H9 (cell line): ENCODE results near the gene ODC1. TPM values are rescaled to one million over a fixed set of nuclear protein-coding genes. Genes with fewer than 3 reads are reported as not detected.

Experiments used
- DNase-seq: peaks from one replicate; pipeline ENCODE4 v3.0.0-alpha.2; 2017
- H2AFZ ChIP-seq: one replicate; pipeline ENCODE4 v1.6.1; 2013; ENCODE audit warnings: mild to moderate bottlenecking, low read length, control low read depth, moderate library complexity
- H2AK5ac ChIP-seq: 2 replicates; pipeline ENCODE4 v1.6.1; 2013; ENCODE audit warnings: low read length, control low read depth, mixed read lengths; ENCODE audit not compliant: insufficient read length
- H2BK120ac ChIP-seq: one replicate; pipeline ENCODE4 v1.6.1; 2013; ENCODE audit warnings: low read depth, mild to moderate bottlenecking, low read length, control low read depth, inconsistent platforms; ENCODE audit not compliant: poor library complexity, severe bottlenecking
- H2BK12ac ChIP-seq: 2 replicates; pipeline ENCODE4 v1.6.1; 2013; ENCODE audit warnings: low read length, control low read depth, mixed read lengths, low read depth; ENCODE audit not compliant: insufficient read length
- H2BK15ac ChIP-seq: 2 replicates; pipeline ENCODE4 v1.6.1; 2013; ENCODE audit warnings: low read depth, low read length, control low read depth
- H2BK20ac ChIP-seq: one replicate; pipeline ENCODE4 v1.6.1; 2013; ENCODE audit warnings: low read depth, mild to moderate bottlenecking, low read length, control low read depth, inconsistent platforms; ENCODE audit not compliant: poor library complexity, severe bottlenecking
- H2BK5ac ChIP-seq: 2 replicates; pipeline ENCODE4 v1.6.1; 2013; ENCODE audit warnings: low read length, control low read depth, mixed read lengths; ENCODE audit not compliant: insufficient read length
- H3K14ac ChIP-seq: 2 replicates; pipeline ENCODE4 v1.6.1; 2013; ENCODE audit warnings: low read length, control low read depth; ENCODE audit not compliant: insufficient read depth
- H3K18ac ChIP-seq: 2 replicates; pipeline ENCODE4 v1.6.1; 2013; ENCODE audit warnings: low read depth, mild to moderate bottlenecking, mixed read lengths, low read length, control low read depth; ENCODE audit not compliant: insufficient read length
- H3K23ac ChIP-seq: 2 replicates; pipeline ENCODE4 v1.6.1; 2013; ENCODE audit warnings: low read length, control low read depth, mixed read lengths, low read depth; ENCODE audit not compliant: insufficient read length
- H3K23me2 ChIP-seq: 2 replicates; pipeline ENCODE4 v1.6.1; 2013; ENCODE audit warnings: low read depth, mild to moderate bottlenecking, mixed read lengths, low read length, control low read depth; ENCODE audit not compliant: insufficient read length, poor library complexity, severe bottlenecking
- H3K27ac ChIP-seq: 2 replicates; pipeline ENCODE4 v1.5.1; 2013; ENCODE audit warnings: low read length, control low read depth, mixed read lengths, low read depth; ENCODE audit not compliant: insufficient read length
- H3K27me3 ChIP-seq: 2 replicates; pipeline ENCODE4 v1.6.1; 2013; ENCODE audit warnings: low read length, control low read depth, inconsistent platforms; ENCODE audit not compliant: insufficient read depth
- H3K4ac ChIP-seq: 2 replicates; pipeline ENCODE4 v1.6.1; 2013; ENCODE audit warnings: low read depth, mild to moderate bottlenecking, control low read depth, inconsistent platforms, low read length, moderate library complexity
- H3K4me1 ChIP-seq: 2 replicates; pipeline ENCODE4 v1.6.1; 2013; ENCODE audit warnings: low read length, control low read depth, inconsistent platforms; ENCODE audit not compliant: insufficient read depth
- H3K4me2 ChIP-seq: 2 replicates; pipeline ENCODE4 v1.6.1; 2013; ENCODE audit warnings: low read length, control low read depth, mixed read lengths; ENCODE audit not compliant: insufficient read length, insufficient read depth
- H3K56ac ChIP-seq: 2 replicates; pipeline ENCODE4 v1.6.1; 2013; ENCODE audit warnings: low read depth, mild to moderate bottlenecking, mixed read lengths, low read length, control low read depth; ENCODE audit not compliant: insufficient read length
- H3K79me1 ChIP-seq: 2 replicates; pipeline ENCODE4 v1.6.1; 2013; ENCODE audit warnings: low read depth, mild to moderate bottlenecking, moderate library complexity, low read length, control low read depth, inconsistent platforms; ENCODE audit not compliant: insufficient read depth, poor library complexity, severe bottlenecking
- H3K79me2 ChIP-seq: 2 replicates; pipeline ENCODE4 v1.6.1; 2013; ENCODE audit warnings: low read length, control low read depth, inconsistent platforms; ENCODE audit not compliant: insufficient read depth
- H3K9ac ChIP-seq: 2 replicates; pipeline ENCODE4 v1.6.1; 2013; ENCODE audit warnings: low read length, control low read depth, mixed read lengths; ENCODE audit not compliant: insufficient read length; ENCODE audit errors: extremely low read depth
- H3K9me3 ChIP-seq: one replicate; pipeline ENCODE4 v1.6.1; 2013; ENCODE audit warnings: low read depth, low read length, inconsistent platforms; ENCODE audit not compliant: control insufficient read depth
- H3T11ph ChIP-seq: one replicate; pipeline ENCODE4 v1.6.1; 2013; ENCODE audit warnings: mild to moderate bottlenecking, low read length, control low read depth, inconsistent platforms
- H4K20me1 ChIP-seq: one replicate; pipeline ENCODE4 v1.6.1; 2013; ENCODE audit not compliant: control insufficient read depth, insufficient read length, insufficient read depth
- H4K5ac ChIP-seq: 2 replicates; pipeline ENCODE4 v1.6.1; 2013; ENCODE audit warnings: low read depth, mild to moderate bottlenecking, mixed read lengths, low read length, control low read depth; ENCODE audit not compliant: insufficient read length
- H4K8ac ChIP-seq: replicated peaks from 2 replicates; pipeline ENCODE4 v1.6.1; 2013; ENCODE audit warnings: low read length, control low read depth, mixed read lengths, low read depth; ENCODE audit not compliant: insufficient read length
- H4K91ac ChIP-seq: 2 replicates; pipeline ENCODE4 v1.6.1; 2013; ENCODE audit warnings: low read depth, mild to moderate bottlenecking, moderate library complexity, mixed read lengths, low read length, control low read depth; ENCODE audit not compliant: insufficient read length
- H3K27ac Mint-ChIP-seq, 3 experiments: 2 replicates in 2 of 3; 3 replicates in 1 of 3; pipeline ENCODE4 v1.8.0; 2020 to 2021; ENCODE audit warnings: mixed read lengths in 3 of 3, mild to moderate bottlenecking in 1 of 3, moderate library complexity in 1 of 3
- H3K27me3 Mint-ChIP-seq: 2 replicates; pipeline ENCODE4 v1.8.0; 2021; ENCODE audit warnings: low read depth, mild to moderate bottlenecking, moderate library complexity, mixed read lengths
- H3K36me3 Mint-ChIP-seq, 3 experiments: 2 replicates in 2 of 3; 3 replicates in 1 of 3; pipeline ENCODE4 v1.8.0; 2020 to 2021; ENCODE audit warnings: low read depth in 3 of 3, mixed read lengths in 3 of 3; ENCODE audit not compliant: insufficient read depth in 1 of 3
- H3K4me1 Mint-ChIP-seq, 2 experiments: 2 replicates each; pipeline ENCODE4 v1.8.0; 2020; ENCODE audit warnings: mixed read lengths in 2 of 2
- H3K4me3 Mint-ChIP-seq, 2 experiments: 2 replicates in 1 of 2; 3 replicates in 1 of 2; pipeline ENCODE4 v1.8.0; 2020 to 2021; ENCODE audit warnings: mild to moderate bottlenecking in 2 of 2, mixed read lengths in 2 of 2, moderate library complexity in 1 of 2
- H3K9me3 Mint-ChIP-seq, 2 experiments: 2 replicates in 1 of 2; 3 replicates in 1 of 2; pipeline ENCODE4 v1.8.0; 2020; ENCODE audit warnings: mild to moderate bottlenecking in 2 of 2, mixed read lengths in 2 of 2, moderate library complexity in 1 of 2
- CTCF ChIP-seq: fragments of 200-600 bp; sonication (generic); conservative IDR thresholded peaks from 3 replicates; pipeline ENCODE4 v1.8.0; 2021; ENCODE audit warnings: antibody characterized with exemption, mild to moderate bottlenecking
- WGBS: extraction: QIAGEN DNeasy Blood & Tissue Kit; methylation state at CpG from one replicate; pipeline ENCODE4 v1.1.7; 2013; ENCODE audit warnings: missing lambda C conversion rate, low lambda C conversion rate, mixed read lengths; ENCODE audit not compliant: insufficient read length; ENCODE audit errors: extremely low coverage; 5-methylcytosine and 5-hydroxymethylcytosine counted together
- total RNA-seq: library from RNA; stranded (reverse); gene quantifications from 2 replicates; pipeline ENCODE4 v1.2.1, GENCODE V29; 2021

Gene ODC1
- total RNA-seq, 1 experiment from 2014 or later = 48.3 TPM

GRCh38 chr2:10449486-10449831 lies 1.3 kb upstream of the ODC1 start:
- no peaks in the 10 kb centered on the region for H3K9me3 ChIP-seq
- peaks cover 8% of the 10 kb centered on the region for H3K23me2 ChIP-seq
- no peak overlapping the region for H3T11ph ChIP-seq
- no peak overlapping the region for H3K18ac ChIP-seq
- H2BK15ac ChIP-seq = no peak overlapping the region
- no peak for DNase-seq
- no peak overlapping the region for H3K4ac ChIP-seq
- no peak overlapping the region for H2AK5ac ChIP-seq
- no peak overlapping the region for H3K27ac ChIP-seq
- H3K14ac ChIP-seq = no peak overlapping the region
- peaks cover 18 to 28% of the 10 kb centered on the region in 2 experiments for H3K4me1 Mint-ChIP-seq
- H3K27me3 Mint-ChIP-seq = peaks cover 22% of the 10 kb centered on the region
- no peaks in the 10 kb centered on the region; the same call in 1 of the 2 replicates for H3K4me1 ChIP-seq
- no peak for TF ChIP-seq CTCF
- H2BK20ac ChIP-seq = no peak overlapping the region
- no peak overlapping the region for H4K8ac ChIP-seq
- peaks cover 4% of the 10 kb centered on the region; the same call in 1 of the 2 replicates for H3K79me2 ChIP-seq
- no peaks in the 10 kb centered on the region for H3K79me1 ChIP-seq
- H3K9me3 Mint-ChIP-seq = no peaks in the 10 kb centered on the region
- H2BK120ac ChIP-seq = no peak overlapping the region
- no peak overlapping the region for H3K56ac ChIP-seq
- peaks cover 3% of the 10 kb centered on the region; the same call in 1 of the 2 replicates for H3K27me3 ChIP-seq
- no peak overlapping the region for H3K9ac ChIP-seq
- no peak overlapping the region for H2AFZ ChIP-seq
- H4K91ac ChIP-seq = no peak overlapping the region
- H4K20me1 ChIP-seq = no peaks in the 10 kb centered on the region
- peaks cover 4 to 8% (median 6%) of the 10 kb centered on the region in 3 experiments for H3K36me3 Mint-ChIP-seq
- peak overlapping the region; percentile 54 for H3K4me2 ChIP-seq
- H3K23ac ChIP-seq = no peak overlapping the region
- no peak overlapping the region for H2BK12ac ChIP-seq
- H2BK5ac ChIP-seq = no peak overlapping the region
- no peak overlapping the region for H3K27ac Mint-ChIP-seq
- H4K5ac ChIP-seq = no peak overlapping the region
- WGBS = no CpG with 5 or more reads among the region's 5 CpGs
- H3K4me3 Mint-ChIP-seq = peak overlapping the region; percentile 59 to 80
